ENCODE data around the gene KLHL11.

- TF ChIP-seq CTCF (conservative IDR thresholded peaks at IDR 0.05 in 1 of 2, IDR thresholded peaks at IDR 0.05 in 1 of 2; ENCODE audit: low read depth in 1 of 2, low read length in 2 of 2) (no peak), EZH2 (IDR thresholded peaks at IDR 0.05; ENCODE audit: low read length, missing control alignments) (no peak)
These were observed 48.4 kb downstream of the KLHL11 start for GRCh38 chr17:41816637-41817320.
